ENCODE measurements around the gene INPP1.
"Not testable (repeated sequence)": the region's sequence is repeated elsewhere in the genome, so short reads cannot be mapped to it uniquely, and the experiment has no call there.

INPP1 gene, protein sequence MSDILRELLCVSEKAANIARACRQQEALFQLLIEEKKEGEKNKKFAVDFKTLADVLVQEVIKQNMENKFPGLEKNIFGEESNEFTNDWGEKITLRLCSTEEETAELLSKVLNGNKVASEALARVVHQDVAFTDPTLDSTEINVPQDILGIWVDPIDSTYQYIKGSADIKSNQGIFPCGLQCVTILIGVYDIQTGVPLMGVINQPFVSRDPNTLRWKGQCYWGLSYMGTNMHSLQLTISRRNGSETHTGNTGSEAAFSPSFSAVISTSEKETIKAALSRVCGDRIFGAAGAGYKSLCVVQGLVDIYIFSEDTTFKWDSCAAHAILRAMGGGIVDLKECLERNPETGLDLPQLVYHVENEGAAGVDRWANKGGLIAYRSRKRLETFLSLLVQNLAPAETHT

DNA sequence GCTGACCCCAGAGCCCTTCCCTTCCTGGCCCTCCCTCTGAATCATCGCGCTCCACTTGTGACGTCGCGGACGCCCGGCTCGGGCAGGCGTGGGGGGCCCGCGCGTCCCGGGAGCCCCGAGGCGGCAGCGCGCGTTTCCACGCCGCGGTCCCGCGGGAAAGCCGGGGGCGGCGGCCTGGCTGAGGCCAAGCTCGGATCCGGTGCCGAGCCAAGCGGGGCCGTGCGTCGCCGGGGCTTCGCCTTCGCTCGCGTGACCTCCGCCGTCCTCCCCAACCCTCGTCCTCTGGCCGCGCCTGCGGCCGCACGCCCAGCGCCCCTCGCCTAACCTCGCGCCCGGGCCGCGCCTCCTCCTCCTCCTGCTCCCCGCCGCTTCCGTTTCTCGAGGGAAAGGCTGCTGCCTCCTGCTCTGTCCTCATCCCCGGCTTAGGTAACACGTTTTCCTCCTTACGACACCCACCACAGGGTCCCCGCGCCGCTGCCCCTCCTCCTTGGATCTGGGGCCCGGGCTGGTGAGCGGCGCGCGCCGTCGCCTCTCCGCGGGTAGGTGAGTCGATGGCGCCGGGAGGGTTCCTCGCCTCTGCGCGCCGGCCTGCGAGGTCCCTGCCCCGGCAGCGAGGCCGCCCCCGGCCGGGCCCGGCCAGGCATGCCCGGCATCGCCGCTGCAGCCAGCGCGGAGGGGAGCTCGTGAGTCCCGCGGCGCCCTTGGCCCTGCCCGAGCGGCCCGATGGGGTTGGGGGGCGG is at the start of gene INPP1:
Gene INPP1, plus strand, starts transcription at position 54 of the 740 bp plus-strand sequence. CDS start 16,514 bp downstream, outside the sequence.
- peak; percentile 55 for DNase-seq

DNA sequence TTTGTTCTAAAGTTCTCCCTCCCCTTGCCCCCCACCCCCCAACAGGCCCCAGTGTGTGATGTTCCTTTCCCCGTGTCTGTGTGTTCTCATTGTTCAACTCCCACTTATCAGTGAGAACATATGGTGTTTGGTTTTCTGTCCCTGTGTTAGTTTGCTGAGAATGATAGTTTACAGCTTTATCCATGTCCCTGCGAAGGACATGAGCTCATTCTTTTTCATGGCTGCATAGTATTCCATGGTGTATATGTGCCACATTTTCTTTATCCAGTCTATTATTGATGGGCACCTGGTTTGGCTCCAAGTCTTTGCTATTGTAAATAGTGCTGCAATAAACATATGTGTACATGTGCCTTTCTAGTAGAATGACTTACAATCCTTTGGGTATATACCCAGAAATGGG is 45.5 kb upstream of the INPP1 start:
- not testable (repeated sequence) for DNase-seq

DNA sequence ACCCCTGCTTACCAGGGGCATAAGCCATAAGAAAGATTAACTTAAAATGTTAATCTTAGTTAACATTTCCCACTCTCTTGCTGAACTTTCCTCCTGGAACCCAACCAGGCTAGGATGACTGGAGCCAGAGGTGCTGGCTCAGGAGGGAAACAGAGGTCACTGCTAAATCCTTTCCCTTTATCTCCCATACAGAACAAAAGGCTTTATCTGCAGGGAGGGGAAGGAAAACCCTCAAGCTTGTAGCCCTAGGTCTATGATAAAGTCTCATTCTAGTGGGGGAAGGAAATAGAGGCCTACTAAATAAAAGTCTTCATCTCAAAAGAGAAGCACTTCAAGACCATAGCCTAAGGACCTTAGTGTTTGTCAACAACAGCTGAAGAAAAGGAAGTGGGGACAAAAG is 42.4 kb upstream of the INPP1 start:
- no peak for DNase-seq

DNA sequence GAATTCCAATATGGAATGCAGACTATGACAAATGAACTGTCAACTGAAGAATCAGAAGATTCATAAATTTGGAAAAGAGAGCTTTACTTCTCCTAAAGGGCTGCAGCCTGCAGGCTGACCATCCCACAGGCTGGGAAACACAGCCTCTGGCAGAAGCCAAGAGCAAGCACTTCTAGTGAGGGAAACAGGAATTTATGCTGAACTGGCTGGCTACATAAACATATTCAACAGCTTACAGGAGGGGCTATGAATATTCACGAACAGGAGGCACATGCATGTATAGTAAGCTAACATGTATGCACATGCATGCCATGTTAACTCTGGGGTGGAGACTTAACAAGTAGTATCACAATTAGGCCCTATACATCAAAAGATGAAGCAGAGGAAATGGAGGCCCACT is 41.3 kb upstream of the INPP1 start:
- no peak for DNase-seq

DNA sequence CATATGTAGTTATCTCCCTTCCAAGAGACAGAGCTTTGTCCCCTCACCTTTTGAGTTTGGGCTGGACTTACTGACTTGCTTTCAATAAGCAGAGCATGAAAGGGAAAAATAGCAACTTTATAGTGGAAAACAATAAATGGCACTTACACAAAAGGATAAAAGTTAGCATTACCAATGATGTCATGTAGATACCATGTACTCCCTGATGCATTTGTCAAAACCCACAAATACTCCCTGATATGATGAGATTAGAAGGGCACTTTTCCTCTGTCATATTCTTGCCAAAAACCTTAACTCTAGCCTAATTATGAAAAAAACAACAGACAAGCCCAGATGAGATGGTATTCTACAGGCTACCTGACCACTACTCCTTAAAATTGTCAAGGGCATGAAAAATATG is 39.7 kb upstream of the INPP1 start:
- no peak for DNase-seq

DNA sequence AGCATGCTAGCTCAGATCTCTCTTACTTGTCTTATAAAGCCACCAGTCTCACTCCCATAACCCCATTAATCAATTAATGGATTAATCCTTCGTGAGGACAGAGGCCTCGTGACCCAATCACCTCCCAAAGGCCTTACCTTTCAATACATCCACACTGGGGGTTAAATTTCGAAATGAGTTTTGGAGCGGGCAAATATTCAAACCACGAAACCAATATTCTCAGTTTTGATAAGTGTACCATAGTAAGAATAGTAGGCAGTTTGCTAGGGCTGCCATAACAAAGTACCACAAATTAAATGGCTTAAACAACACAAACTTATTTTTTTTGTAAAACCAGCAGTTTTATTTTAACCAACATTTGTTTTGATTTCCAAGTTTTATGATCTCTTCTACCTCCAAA is 39.0 kb upstream of the INPP1 start:
- DNase-seq: no peak

DNA sequence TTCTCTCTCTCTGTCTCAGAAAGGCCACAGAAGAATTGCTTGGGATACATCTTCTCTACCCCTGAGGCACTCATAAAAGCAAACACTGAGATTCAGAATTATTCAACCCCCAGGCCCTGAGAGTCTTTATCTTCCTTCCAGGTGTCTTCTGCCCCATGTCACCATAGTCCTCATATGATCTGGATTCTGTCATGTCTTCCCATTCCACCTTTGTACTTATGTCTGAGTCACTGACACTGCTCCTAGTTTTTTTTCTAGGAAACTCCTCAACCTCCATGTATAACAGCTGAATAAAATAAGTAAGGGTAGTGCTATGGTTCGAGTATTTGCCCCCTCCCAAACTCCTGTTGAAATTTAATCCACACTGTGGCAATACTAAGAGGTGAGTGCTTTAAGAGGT is 35.4 kb upstream of the INPP1 start:
- DNase-seq: no peak

DNA sequence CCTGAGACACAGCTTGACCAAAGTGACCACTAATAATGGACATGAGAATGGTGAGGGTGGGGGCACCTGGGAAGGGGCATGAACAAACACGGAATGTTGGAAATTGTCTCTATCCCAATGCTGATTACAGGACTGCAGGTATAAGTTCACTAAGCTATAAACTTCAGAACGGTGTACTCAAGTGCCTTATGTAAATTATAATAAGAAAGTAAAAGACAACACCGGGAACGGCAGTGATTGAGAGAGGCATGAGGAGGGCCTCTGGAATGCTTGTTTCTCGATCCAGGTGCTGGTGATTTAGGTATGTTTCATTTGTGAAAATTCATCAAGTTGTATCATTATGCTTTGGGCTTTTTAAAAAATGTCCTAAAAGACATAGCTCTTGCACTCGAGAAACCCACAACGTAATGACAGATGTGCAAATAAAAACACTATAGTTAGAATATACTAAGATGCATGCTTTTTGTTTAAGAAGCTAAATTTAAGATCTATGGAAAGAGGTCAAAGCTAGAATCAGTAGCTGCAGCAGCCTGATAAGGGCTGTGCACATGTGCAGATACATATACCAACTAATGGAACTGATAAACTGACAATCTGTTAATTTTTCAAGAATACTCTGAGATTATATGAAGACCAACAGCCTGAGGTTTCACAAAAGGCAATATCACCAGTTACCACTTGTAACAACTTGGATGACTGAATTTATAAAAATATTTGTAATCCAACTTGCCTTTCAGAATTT is 31.3 kb upstream of the INPP1 start:
- DNase-seq: no peak

DNA sequence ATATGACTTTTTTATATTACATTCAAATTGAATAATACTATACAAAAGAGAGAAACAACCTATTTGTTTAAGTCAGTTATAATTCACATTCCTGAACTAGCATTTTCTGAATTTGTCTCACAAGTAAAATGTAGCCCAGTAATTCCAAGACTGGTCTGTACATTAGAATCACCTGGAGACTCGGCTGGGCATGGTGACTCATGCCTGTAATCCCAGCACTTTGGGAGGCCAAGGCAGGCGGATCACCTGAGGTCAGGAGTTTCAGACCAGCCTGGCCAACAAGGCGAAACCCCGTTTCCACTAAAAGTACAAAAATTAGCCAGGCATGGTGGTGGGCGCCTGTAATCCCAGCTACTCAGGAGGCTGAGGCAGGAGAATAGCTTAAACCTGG is 30.8 kb upstream of the INPP1 start:
- DNase-seq: not testable (repeated sequence)

DNA sequence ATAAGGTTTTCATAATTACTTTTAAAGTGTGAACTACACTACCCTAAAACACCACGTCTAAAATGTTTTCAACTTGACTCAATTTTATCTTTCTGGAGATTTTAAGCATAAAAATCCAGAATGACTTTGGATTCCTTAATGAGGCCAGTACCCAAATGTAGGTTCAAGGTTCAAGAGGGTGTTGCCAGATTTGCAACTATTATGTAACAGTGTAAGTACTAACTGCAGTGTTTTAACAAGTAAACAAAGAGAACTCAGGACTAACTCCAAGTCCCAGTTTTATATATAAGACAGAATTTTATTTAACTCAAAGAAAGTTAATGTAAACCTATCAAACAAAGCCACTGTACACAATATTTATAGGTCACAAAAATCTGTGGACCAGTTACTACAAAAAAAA is 29.5 kb upstream of the INPP1 start:
- no peak for DNase-seq

DNA sequence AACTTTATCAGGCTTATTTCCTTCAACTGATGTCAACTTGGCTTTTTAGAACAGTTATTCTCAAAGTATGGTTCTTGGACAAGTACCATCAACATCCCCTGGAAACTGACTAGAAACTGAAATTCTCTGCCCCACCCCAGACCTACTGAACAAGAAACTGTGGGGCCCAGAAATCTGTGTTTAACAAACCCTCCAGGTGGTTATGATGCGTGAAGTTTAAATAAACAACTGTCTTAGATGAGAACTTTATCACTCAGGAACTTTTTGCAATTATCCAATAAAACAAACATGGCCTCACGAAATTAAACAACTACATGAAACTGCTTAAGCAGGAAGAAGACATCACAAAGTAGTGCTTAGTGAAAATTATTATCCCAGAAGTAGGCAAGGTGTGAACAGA is 28.1 kb upstream of the INPP1 start:
- DNase-seq: no peak

DNA sequence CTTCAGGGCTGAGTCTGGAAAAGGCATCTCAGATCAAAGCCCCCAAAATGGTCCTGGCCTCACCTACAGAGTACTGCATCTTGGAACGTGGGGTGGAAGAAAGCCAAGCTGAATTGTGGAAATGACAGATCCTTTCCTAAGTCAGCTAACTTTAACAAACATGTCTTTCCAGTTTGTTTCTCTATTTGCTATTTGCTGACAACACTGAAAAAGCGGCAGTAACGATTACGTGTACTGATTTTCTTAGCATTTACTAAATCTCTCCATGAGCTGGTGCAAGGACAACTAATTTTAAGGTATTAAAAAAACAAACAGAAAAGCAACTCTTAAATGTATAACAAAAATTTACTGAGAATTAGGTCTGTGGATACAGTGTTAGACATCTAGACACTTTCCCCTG is 24.9 kb upstream of the INPP1 start:
- DNase-seq: no peak

DNA sequence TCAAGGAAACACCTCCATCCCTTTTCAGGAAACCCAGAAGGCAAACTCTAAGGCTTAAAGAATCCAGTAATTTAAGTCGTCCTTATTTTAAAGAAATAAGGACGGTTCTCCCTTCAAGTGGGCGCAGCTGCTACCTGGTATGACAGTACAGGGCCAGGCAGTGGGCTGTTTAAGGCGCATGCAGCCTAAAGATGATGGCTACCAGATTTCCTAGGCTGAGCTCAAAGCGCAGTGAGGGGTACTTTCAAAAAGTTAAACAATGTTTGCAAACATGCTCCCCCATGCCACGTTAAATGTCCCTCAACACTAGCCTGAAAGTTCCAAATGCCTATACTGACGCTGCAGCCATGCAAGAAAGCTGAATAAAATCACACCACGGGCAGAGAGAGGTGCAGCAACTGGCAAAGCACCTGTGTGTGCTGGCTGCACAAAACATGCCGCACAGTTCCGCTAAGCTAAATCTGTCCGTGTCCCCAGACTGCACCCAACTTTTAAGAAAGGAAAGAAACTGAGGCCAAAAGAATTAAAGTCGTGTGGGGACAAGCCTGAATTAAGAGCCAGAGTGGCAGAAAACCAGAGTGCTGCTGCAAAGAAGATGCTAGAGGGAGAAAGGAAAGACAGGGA is 24.3 kb upstream of the INPP1 start:
- DNase-seq: no peak

DNA sequence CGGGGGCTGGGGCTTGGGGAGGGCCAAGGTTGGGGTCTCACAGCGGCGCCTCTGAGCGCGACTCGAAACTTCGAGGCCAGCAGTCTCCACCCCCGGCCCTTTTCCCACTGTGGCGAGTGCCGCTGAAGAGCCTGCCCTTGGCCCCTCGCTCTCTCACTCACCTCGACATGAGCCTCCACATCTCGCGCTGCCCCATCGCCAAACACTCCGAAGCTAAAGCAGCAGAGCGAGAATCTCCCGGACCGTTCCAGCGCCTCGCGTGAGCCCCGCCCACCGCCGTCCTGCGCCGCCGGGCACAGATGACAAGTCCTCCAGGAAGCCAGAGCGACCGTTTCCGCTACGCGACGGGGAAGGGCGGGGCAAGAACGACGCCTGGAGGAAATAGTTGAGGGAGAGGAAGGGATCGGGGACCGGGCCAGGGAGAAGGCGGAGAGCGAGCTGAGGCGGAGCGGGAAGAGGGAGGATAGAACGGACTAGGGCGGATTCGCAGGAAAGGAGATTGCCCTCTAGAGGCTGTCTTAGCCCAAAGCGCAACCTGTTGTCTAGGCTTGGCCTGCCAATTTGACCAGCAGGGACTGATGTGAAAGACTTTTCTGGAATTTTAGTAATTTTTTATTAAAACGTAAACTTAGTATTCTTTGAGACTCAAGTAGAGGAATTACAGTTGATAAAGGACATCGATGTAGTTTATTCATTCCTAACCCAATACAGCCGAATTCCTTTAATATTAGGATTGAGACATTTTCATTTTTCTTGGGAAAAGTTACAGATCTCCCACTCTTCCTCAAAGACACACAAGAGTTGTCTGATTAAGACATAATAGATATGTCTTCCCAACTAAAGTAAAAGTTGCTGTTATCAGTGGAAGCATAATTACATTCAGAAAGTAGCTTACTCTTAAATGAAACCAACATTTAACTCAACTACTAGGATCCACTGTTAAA is 23.6 kb upstream of the INPP1 start, which contains the start of gene HIBCH:
Gene HIBCH, minus strand, starts transcription at position 272 of the 944 bp plus-strand sequence. Its CDS starts 76 bp downstream, at position 196.
- DNase-seq: peak; percentile 99

DNA sequence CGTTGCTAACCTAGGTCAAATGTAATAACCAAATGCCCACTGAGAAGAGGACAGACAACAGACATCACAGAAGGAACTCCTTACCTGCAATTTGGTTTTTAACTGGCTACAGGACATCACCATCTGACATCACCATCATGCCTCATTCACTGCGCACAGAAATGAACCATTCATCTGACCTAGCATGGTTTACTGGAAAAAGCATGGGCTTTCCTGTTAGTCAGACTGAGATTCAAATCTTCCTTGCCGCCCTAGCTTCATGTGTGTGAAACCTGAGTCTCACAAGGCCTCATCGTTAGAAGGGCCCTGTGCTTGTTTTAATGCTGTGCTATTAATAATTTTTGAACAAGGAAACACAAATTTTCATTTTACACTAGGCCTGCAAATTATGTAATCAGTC is 22.7 kb upstream of the INPP1 start:
- no peak for DNase-seq

DNA sequence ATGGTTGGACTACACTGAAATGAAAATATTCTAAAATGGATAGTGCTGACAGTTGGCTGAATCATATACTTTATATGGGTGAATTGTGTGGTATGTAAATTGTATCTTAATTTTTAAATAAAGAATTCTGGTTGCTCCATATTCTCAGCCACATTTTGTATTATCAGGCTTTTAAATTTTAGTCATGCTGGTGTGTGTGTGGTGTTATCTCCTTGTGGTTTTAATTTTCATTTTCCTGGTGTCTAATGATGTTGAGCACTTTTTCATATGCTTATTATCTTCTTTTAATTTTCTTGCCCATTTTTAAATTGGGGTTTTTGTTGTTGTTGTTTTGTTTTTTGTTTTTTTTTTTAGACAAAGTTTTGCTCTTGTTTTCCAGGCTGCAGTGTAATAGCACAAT is 20.0 kb upstream of the INPP1 start:
- DNase-seq: peak; percentile 1

DNA sequence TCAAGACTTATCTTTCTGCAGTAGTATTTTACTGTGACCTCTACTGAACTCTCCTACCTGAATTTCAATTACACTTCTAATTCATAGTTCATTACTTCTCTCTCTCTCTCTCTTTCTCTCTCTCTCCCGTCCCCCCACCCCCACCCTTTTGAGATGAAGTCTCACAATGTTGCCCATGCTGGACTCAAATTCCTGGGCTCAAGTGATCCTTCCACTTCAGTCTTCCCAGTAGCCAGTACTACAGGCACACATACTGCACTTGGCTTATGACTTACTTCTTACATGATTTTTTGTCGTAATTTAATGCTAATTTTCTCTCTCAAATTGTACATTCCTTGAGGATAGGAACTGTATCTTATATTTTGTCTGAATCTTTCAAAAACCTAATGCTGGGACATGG is 17.8 kb upstream of the INPP1 start:
- no peak for DNase-seq

DNA sequence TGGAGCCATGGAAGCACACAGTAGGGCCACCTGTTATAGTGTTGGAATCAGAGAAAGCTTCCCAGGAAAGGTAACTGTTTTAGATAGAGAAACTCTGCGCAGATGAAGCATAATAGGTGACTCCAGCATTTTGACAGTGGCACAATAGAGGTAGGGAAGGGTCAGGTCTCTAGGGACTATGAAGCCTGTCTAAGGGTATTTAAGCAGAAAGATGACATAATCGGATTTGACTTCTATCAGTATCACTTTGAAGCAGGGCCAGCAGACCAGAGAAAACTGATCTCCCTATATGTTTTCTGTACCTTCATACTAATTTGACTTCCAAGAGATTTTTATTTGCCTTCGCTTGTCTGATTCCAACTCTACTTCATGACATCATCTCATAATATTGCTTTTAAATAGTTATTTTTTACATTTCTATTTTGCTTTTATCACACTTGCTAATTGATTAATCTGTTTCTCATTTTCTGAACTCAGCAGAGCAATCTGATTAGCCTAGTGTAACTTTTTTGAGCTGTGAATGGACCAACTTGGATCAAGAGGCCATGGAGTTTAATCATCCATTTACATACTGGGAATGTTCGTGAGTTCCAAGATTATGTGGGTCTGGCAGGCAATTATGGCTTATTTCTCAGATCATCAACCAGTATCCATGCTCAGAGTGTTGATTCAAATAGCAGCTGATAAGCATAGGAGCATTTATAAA is 15.4 kb upstream of the INPP1 start:
- no peak for DNase-seq

DNA sequence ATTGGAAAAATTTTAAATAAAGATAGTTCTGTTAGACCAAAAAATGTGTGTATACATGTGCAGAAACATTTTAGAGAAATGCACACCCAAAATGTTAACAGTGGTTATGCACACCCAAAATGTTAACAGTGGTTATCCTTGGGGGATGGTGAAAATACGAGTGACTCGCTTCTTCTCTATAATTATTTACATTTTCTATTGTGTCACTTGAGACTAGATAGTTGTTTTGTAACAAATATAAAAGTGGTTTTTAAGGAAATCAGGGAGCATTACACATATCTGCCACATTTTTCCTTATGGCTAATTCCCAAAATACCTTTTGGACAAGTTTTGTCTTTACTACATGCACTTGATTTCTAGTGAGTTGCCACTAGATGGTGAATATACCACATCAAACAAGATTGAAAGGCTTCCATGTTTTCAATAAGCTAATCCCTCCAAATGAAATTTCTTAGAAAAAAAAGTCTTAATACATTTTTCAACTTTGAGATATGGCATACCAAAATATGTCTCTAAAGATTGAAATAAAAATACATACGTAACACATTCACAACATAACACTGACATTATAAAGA is 14.7 kb upstream of the INPP1 start:
- DNase-seq: no peak

DNA sequence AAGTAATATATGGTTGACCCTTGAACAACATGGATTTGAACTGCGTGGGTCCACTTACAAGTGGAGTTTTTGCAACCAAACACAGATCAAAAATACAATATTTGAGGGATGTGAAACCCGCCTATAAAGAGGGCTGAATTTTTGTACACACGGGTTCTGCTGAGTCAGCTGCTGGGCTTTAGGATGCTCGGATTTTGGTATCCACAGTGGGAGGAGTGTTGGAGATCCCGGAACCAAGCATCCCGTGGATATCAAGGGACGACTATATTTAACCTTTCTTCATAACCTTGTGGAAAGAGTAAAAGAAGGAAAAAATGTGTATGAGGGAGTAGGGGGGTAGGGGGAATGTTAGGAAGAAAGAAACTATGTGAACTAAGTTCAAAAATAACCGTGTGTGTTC is 10.0 kb upstream of the INPP1 start:
- DNase-seq: no peak

DNA sequence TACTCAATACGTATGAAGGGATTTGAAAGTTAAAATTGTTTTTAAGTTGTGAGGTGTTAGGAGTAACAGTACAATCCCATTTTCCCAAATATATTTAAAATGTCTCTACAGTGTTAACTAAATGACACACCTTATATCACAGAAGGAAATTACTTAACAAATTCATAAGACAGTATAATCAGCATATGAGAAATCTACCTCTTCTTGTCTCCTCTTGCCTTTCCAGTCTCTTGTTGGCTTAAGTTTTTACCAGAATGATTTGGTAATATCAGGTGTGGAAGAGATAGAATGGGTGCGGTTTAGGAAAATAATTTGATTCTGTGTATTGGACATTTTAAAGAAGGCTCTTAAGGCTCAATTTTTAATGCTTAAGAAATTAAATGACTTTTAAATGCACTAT is 9.5 kb upstream of the INPP1 start:
- no peak for DNase-seq

All from fibroblast of skin of right biceps (primary cell).